ENCODE measurements around the gene USO1. TPM values are rescaled to one million over a fixed set of nuclear protein-coding genes. Genes with fewer than 3 reads are reported as not detected.

Gene USO1
- total and polyA plus RNA-seq, 9 of the 15 experiments (the other 6 are each of a cell fraction or from before 2014, with no cell fraction given) = 19.3 to 97.8 (median 48.5) TPM

DNA sequence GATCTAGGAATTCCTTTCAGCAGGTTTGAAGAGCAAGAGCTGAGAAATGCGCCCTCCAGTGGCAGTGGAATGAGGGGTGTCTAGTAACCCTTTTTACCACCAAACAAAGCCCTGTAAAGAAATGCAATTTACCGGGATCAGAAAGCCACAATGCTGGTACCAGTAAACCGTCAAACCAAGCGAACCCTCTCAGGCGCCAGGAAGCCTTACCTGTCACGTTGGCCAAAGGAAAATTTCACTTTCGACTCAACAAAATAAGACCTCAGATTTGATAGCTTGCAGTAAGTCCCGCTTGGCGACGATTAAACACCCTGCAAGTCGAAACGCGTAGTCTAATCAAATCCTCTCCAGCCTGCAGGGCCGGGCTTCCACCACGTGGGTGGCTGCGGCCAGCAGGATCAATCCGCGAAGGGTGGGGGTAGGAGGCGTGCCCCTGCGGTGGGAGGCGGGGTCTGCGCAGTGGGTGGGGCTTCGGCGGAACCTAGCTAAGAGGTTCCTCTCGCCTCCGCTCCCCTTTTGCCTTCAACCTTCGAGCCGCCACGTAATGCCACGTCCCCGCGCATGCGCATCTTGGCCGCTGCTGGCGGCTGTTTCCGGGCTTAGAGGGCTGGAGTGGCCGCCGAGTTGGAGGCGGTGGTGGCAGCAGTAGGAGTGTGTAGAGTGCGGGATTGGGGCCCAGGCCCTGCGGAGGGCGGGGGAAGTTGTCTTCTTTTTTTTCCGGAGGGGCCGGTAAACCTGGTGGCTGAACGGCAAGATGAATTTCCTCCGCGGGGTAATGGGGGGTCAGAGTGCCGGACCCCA, at the start of gene USO1 (continued):
- TF ChIP-seq JUNB (CRISPR knock-in tag; conservative IDR thresholded peaks at IDR 0.05) = no peak
- no peak for TF ChIP-seq CHD2 (IDR thresholded peaks at IDR 0.05; ENCODE audit: low read depth, low read length)
- TF ChIP-seq RERE (CRISPR knock-in tag; IDR thresholded peaks at IDR 0.05; ENCODE audit: borderline replicate concordance) = no peak
- TF ChIP-seq CCNT2 (IDR thresholded peaks at IDR 0.05; ENCODE audit: borderline replicate concordance, extremely low read depth, insufficient read length, low read depth, low read length) = no peak
- TF ChIP-seq MBD2 (IDR thresholded peaks at IDR 0.05; ENCODE audit: borderline replicate concordance, low read depth) = peak; percentile 75
- TF ChIP-seq ZFP36 (IDR thresholded peaks at IDR 0.05; ENCODE audit: low read depth, low read length, partially characterized antibody) = no peak
- no peak for TF ChIP-seq KHSRP (IDR thresholded peaks at IDR 0.05)
- TF ChIP-seq ZC3H4 (CRISPR knock-in tag; IDR thresholded peaks at IDR 0.05; ENCODE audit: borderline replicate concordance) = no peak
- TF ChIP-seq HNRNPK (IDR thresholded peaks at IDR 0.05; ENCODE audit: low read depth, low read length, poor library complexity, severe bottlenecking) = no peak
- no peak; the same call in 1 of the 2 replicates for TF ChIP-seq TCF3 (CRISPR knock-in tag; IDR thresholded peaks at IDR 0.05)
- TF ChIP-seq SAFB (IDR thresholded peaks at IDR 0.05; ENCODE audit: borderline replicate concordance, low read depth, low read length) = no peak
- no peak for TF ChIP-seq ZNF197 (CRISPR knock-in tag; IDR thresholded peaks at IDR 0.05; ENCODE audit: low read depth)
- no peak for TF ChIP-seq SIX5 (IDR thresholded peaks at IDR 0.05; ENCODE audit: borderline replicate concordance in 1 of 2, insufficient read depth in 1 of 2, low read depth in 1 of 2, low read length in 2 of 2)
- TF ChIP-seq ZNF41 (CRISPR knock-in tag; conservative IDR thresholded peaks at IDR 0.05) = no peak
- no peak for TF ChIP-seq HOMEZ (CRISPR knock-in tag; IDR thresholded peaks at IDR 0.05)
- TF ChIP-seq HMG20B (CRISPR knock-in tag; IDR thresholded peaks at IDR 0.05) = no peak
- TF ChIP-seq FOSL1 (tag; conservative IDR thresholded peaks at IDR 0.05) = peak; percentile 11; the same call in 1 of the 2 replicates
- TF ChIP-seq NR3C1 (CRISPR knock-in tag; IDR thresholded peaks at IDR 0.05) = no peak
- no peak for TF ChIP-seq NUFIP1 (IDR thresholded peaks at IDR 0.05; ENCODE audit: partially characterized antibody)
